HG02763 (cell line): Measurements from ENCODE around the gene CAMK2N1.
"Not testable (repeated sequence)": the region's sequence is repeated elsewhere in the genome, so short reads cannot be mapped to it uniquely, and the experiment has no call there.

ENCODE experiments used
- ATAC-seq: cut with Tn5 transposase; IDR thresholded peaks from one replicate; pipeline ENCODE4 v1.9.1; 2021; ENCODE audit warnings: mild to moderate bottlenecking, moderate library complexity; ENCODE audit not compliant: unreplicated experiment

The CAMK2N1 gene

DNA sequence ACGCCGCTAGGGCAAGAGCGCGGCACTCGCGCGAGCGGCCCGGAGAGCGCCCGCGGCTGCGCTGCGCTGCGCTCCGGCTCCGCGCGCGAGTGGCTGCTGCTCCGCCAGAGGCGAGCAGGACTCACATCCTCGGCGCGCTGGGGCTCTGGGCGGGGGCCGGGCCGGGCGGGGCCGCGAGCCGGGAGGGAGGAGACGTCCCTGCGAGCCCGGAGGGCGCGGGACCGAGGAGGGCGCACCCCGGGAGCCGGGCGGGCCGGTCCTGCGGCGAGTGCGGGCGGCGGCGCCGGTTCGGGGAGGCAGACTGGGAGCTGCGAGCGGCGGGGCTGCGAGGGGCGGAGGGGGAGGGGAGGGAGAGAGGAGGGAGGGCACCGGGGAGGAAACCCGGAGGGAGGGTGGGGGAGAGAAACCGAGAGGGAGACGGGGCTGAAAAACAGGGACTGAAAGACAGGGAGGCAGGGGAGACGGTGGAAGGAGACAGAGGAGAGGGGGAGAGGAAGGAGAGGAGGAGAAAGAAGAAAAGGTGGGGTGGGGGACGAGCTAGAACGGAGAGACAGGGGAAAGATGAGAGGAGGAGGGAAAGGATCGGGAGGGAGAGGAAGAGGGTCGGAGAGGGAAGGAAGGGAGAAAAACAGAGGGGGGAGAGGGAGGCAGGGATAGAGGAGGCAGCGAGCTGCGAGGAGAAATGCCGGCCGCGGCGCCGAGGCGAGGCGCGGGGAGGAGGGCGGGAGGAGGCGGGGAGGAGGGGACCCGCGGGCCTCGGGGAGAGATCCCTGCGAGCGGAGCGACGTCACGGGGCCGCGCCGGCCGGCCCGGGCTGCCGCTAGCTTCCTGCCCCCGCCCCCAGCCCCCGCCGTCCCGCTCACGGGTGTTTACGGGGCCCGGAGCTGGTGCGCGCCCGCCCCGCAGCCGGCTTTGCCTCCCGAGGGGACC, at the start of gene CAMK2N1:
Gene CAMK2N1, minus strand, starts transcription at position 684 of the 930 bp plus-strand sequence. CDS start 831 bp downstream, outside the sequence.
- no peak for ATAC-seq

DNA sequence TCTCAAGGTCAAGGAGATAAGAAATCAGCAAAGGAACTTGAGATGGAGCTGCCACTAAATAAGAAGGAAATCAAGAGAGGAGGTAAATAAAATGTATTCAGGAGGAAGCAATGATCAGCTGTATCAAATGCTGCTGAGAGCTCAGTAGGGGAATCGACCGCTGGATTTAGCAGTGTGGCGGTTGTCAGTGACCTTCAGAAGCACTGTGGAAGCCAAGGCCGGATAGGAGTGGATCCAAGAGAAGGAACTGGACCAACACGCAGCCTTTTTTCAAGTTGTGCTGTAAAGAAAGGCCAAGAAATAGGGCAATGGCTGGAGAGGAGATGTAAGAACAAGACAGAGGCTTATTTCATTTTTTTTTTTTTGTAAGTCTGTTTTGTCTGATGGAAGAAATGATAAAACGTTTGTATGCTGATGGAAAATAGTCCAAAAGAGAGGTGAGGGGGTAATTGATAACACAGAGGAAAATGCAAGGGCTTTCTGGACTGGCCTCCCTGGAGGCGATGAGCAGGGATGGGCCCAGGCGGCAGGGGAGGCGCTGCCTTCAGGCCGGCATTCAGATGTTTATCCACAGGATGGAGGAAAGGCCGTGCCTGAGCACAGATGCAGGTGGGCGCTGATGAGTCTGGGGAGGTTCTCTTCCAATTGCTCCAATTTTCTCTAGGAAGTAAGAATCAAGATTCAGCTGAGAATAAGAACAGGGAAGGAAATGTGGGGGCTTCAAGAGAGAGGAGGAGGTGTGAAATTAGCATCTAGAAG, 48.8 kb upstream of the CAMK2N1 start:
- no peak for ATAC-seq

DNA sequence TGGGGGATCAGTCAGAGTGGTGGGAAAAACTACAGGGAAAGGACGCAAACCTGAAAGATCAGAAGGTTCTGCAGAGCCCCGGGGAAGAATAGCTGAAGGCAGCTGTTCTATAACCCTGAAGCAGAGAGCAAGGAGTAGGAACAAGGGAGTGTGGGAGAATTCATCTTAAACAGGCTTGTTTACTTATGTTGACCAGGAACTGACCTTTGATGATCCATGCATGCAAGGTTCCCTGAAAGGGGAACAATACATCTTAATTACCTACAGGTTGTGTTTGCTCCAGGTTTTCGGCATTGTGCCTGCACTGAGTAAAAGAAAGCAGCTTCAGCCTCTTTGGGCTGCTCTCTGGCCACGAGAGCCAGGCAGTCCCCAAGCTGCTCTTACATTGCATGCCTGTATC, 47.6 kb upstream of the CAMK2N1 start:
- ATAC-seq, result no peak

DNA sequence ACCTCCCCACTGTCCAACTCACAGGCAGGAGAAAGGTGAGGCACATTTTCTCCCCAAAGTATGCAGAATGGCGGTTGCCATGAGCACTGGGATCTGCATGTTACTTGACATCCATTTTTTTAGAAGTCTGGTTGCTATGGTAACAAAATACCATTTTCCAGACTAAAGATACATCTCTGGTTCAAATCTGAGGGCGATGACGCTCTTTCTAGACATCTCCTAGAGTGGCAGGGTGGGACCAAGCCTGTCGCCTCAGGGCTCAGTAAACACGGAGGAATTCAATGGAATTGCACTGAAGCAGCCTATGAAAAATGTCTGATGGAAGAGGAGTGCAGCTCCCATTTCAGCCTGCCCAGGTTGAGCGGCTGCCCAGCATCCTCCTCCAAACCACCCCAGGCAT, 44.9 kb upstream of the CAMK2N1 start:
- ATAC-seq, result no peak

DNA sequence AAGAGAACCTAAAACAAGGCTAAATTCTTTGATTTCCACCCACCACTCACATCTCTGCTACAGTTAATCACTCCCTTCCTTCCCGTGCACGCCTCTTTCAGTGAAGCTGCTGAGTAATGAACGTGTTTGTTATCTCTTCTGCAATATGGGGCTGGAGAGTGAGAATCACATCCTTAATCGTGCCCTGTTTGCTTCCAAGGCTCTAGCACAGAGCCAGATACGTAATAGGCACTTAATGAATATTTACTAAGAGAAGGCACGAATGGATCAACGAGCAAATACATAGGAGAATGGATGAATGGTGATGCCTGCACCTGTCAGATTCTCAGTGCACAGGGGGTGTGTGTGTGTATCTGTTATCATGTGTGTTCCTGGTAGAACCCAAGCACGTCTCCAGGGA, 44.3 kb upstream of the CAMK2N1 start:
- no peak for ATAC-seq

DNA sequence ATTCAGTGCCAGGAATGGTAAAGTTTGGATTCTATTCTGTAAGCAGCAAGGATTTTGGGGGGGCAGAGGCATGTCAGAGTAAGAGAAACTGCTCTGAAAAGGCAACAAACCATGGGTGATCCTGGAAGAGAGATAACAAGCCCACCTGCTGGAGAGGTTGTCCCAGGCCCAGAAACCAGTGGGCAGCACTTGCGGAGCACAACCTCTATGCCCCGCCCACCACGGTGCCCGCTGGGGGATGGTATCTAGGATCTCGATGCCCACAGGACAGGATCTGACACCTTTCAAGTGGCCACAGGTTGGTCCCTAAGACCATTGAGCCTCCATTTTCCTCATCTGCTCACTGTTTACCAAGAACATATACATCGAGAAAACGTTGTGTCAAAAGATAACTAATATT, 42.2 kb upstream of the CAMK2N1 start:
- ATAC-seq, result no peak

DNA sequence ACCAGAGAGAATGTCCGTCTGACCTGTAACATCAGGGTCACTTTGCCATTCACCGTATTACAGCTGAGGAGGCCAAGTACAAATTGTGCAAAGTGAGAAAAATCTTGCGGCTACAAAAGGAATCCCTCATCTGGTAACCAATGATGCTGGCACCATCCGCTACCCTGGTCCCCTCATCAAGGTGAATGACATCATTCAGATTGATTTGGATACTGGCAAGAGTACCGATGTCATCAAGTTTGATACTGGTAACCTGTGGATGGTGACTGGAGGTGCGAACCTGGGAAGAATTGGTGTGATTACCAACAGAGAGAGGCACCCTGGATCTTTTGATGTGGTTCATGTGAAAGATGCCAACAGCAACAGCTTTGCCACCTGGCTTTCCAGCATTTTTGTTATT, 40.3 kb upstream of the CAMK2N1 start:
- no peak for ATAC-seq

DNA sequence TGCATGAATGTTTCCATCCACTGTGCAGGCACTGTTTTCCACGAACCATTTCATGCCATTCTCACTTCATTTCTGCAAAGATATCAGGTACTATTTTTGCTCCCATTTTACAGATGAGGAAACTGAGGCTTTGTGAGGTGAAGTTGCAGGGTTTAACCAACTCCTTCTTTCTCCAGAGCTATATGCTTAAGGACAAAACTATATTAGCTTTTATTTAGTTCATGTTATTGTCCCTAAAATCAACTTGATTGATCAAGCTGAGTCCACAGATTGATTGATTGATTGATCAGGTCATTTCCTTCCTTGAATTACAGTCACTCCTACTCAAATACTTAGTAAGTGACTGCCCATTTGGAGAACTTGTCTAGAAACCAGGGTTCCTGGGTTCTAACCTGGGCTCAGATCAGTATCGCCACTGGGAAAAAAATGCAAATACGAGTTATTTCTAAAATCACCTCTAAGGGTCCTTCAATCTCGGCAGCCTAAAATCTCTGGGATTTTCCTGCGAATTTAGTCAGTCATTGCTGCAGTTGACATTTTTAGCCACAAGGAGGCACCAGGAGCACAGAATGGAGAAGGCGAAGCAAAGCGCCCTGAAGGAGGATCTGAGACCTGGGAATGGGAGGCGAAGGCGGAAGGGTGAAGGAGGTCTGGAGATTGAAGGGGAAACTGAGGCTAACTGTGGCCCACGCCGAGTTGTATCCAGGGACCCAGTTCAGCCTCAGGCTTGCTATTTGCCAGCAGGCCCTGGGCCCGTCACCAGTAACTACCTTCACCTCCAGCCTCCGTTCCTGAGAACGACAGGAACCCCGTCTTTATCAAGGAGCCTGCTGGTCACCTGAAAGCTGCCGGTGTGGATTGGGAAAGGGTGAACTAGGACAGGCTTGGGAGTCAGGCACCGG, 36.2 kb upstream of the CAMK2N1 start:
- ATAC-seq, result no peak

DNA sequence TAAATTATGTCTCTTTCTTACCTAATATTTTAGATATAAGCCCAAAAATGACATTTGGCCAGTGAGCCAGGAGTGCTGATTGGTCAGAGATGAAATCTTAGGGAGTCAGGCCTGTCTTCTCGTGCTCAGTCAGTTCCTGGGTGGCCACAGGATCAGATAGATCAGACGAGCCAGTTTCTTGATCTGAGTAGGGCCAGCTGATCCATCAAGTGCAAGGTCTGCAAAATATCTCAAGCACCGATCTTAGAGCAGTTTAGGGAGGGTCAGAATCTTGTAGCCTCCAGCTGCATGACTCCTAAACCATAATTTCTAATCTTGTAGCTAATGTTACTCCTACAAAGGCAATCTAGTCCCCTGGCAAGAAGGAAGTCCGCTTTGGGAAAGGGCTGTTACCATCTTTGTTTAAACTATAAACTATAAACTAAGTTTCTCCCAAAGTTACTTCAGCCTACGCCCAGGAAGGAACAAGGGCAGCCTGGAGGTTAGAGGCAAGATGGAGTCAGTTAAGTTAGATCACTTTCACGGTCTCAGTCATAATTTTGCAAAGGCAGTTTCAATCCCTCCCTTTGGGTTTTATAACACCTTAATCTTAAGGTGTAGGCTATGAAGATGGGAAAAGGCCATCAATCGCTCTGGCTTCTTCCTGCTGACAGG, 33.7 kb upstream of the CAMK2N1 start:
- not testable (repeated sequence) for ATAC-seq

DNA sequence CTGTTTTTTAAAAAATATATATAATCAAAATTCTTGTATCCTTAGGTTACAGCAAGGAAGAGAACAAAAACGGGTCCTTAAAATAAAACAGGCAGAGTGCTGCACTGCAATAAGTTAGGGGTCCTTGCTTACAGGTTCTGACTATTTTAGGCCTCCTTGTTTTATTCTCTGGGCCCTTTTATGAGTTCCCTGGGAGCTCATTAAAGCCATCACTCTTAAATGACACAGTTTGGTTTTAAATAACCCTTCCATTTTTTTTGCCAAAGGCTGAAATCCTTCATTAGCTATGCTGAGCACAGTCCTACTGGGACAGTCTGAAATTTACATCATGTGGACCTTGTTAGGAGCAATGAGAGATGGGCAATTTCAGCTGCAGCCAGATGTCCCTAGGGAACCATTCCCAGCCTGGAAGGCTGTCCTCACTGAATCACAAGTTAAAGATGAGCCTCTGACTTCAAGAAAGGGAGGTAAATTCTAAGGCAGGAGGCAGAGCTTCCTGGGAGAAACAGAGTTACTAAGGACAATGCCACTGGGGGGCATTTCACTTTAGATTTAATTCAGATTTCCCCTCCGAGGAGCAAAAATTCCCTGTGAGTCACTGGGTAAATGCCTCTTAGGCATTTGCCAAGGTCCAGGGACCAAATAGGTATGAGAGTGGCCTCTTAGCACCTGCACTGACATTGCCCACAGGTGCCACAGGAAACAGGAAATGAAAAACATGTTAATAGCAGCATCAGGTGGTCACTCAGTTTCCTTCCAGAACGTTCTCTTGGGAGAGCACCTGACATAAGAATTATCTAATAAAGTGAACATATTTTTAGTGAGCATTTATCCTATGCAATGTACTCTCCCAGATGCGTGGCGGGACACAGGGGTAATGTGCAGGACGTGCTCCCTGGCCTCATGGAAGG, 25.8 kb upstream of the CAMK2N1 start:
- no peak for ATAC-seq

DNA sequence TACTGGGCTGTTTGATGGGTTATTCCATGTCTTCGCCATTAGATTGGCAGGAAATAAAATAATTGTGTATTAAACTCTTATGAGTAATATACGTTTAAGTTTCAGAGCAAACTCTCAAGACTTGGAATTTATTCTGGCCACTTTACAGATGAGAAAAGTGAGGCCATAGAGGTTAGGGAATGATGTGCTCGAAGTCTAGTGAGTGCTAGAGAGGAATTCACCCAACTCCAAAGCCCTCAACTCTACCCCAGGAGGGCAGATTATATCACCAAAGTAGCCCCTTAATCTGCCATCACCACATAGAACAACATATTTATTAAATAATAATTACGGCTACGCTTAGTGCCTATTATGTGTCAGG, 22.4 kb upstream of the CAMK2N1 start:
- no peak for ATAC-seq

DNA sequence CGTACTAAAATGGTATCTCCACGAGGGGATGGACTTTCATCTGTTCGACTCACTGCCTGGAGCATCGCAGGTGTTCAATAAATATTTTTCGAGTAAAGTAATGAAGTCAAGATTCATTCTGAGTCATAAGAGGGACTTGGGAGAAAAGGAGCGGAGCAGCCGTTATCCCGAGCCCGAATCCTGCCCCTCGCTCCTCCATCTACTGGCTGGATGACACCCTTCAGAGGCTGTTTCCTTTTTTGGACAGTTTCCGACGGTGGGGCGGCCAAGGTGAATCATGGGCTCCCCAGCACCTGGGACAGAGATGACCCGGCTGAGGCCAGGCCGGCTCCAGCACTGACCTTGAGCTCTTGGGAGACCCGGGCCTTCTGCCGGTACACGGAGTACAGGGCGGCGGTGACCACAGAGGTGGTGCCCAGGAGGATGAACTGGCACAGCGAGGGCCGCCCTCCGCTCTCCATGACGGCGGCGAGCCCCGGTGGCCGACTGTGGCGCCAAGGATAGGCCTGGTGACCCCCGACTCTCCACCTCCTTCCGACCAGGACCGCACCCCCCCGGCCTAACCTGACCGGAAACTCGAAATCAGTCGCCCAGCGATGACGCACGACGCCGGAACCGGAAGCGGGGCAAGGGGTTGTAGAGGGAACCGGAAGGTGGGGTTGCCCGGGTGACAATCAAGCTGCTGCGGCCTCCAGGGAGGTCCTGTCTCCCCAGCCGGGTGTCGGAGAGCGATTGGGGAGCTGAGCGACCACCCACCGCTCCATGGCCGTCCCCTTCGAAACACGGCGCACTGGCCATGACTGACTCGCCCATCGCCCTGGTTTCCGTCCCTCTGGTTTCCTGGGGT, 21.8 kb upstream of the CAMK2N1 start, which contains the start of gene MUL1:
Gene MUL1, minus strand, starts transcription at position 588 of the 847 bp plus-strand sequence. Its CDS starts 127 bp downstream, at position 461.
- ATAC-seq, result peak; percentile 89

DNA sequence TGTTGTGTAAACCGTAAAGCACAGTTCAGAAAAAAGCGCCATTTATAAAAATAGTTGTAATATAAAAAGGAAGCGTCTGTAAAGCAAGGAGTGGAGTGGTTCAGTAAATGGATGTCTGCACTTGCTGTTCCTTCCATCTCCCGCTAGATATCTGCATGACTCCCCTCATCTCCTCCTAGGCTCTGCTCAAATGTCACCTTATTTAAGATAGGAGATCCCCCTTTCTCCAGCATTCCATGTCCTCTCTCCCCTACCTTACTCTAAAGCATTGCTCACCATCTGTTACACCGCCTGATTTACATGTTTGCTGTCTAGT, 21.2 kb upstream of the CAMK2N1 start:
- ATAC-seq, result no peak

DNA sequence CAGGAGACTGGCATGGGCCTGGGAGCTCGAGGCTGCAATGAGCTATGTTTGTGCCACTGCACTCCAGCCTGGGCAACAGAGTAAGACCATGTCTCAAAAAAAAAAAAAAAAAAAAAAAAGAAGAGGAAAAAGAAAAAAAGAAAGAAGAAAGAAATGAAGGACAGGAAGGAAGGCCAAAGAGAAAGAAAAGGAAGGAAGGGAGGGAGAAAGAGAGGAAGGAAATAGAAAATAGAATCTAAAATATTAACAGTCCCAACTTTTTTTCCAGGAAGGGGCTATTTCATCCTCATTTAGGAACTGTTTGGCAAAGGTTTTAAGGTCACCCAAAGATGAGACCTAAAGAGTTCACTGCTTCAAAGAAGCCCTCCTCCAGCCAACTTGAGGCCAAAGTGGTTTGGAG, 19.5 kb upstream of the CAMK2N1 start:
- no peak for ATAC-seq

DNA sequence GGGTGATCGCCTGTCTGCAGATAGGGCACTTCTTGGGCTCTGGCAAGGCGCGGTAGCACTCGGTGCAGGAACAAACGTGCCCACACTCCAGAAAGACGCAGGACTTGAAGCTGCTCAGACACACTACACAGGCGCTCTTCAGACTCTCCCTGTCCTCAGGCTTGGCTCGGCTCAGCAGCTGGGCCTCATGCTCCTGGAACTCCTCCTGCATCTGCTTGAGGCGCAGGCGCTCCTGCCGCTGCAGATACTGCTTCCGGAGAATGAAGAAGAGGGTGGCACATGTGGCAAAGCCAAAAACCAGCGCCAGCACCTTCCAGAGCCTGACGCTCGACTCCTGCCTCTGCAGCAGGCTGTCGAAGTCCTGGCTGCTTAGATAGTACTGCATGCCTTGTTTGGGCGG, 14.7 kb upstream of the CAMK2N1 start:
- ATAC-seq, result no peak

DNA sequence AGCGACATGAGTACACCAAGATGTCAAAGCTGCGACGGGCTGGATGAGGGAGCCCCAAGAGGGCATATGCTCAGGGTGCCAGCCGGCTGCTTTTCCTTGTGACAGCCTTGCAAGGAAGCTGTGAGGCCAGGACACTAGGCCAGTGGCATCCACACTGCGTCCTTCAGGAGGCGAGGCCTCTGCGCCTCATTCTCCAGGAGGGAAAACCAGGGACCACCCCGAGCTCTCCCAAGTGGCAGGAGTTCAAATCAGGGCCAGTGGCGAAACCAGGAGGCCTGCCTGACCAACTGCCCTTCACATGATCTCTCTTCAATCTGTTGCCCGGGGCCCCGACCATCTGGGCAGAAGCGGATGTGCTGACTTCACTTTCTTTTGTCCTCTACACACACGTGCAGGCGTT, 13.7 kb upstream of the CAMK2N1 start:
- ATAC-seq, result no peak

DNA sequence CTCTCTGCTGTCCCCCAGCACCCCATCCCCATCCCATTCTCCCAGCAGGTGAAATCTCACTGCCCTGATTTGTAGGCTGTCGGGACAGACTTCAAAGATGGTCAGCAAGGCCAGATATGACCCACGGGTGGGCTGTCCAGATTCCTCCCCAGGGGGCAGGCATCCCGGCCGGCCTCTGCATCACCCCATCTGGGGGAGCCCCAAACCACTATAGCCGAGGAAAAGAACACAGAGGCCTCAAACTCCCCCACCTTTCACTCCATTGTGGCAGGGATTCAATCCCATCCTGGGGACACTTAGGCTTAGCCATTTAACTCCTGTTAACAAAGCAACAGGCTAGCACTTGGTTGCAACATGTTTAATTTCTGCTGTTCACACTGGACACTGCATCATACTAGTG, 13.1 kb upstream of the CAMK2N1 start:
- no peak for ATAC-seq

DNA sequence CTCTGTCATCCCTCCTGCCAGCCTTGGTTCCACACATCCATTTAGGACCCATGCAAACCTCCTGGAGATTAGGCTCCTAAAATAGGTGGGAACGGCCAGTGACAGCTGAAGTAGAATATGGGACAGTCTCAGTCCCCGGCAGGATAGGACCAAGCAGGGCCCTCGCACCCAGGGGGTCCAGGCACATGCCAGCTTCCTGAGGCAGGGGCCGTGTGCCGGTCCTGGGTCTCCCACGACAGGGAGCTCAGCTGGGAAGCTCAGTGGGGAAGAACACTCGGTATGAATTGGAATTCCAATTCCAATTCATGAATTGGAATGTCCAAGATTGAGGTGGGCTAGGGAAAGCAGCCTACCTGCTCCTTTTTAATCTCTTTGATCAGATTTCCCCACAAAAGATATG, 12.1 kb upstream of the CAMK2N1 start:
- ATAC-seq, result no peak

DNA sequence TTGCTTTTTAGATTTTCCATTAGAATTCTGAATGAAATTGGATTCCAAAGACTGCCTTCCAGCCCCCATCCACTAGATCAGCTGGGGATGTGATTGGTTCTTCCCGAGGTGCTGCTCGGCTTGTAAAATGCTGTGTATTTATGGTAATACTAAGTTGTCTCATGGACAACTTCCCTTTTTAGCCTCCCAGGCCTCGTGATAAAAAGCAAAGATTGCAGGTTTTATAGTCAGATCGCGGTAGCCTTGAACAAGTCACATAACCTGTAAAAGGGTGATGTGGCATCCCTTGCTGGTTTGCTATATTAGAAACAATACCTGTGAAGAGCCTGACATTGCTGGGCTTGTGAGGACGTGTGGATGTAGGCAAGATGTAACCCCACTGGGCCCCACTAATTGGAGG, 11.5 kb upstream of the CAMK2N1 start:
- no peak for ATAC-seq
